Esophagus squamous epithelium (tissue), 4 donors: ENCODE results near the gene WDR38.

Source experiments
- CTCF ChIP-seq, 6 experiments: fragments of 450-650 bp in 4 of 6; fragments of 200-600 bp in 2 of 6; sonication (generic) in 2 of 6; IDR thresholded peaks; one replicate each; pipeline ENCODE4 v1.5.1; 2016 to 2019; ENCODE audit warnings: antibody characterized with exemption in 6 of 6, mild to moderate bottlenecking in 4 of 6, moderate library complexity in 4 of 6
- POLR2A ChIP-seq, 4 donors: fragments of 450-650 bp; IDR thresholded peaks; one replicate each; pipeline ENCODE4 v1.6.1; 2017; ENCODE audit warnings: antibody characterized with exemption in 4 of 4, mild to moderate bottlenecking in 4 of 4, moderate library complexity in 3 of 4

- TF ChIP-seq CTCF (IDR thresholded peaks at IDR 0.05) (no peak), POLR2A (IDR thresholded peaks at IDR 0.05) (no peak)
Measured at GRCh38 chr9:124815601-124816000, 37.7 kb upstream of the WDR38 start.
